Measurements from ENCODE around the gene IL23R.

Gene IL23R

GRCh38 chr1:67250051-67250653 lies 83.9 kb downstream of the IL23R start:
- no peak for DNase-seq

- no peak for DNase-seq
These were observed 90.3 kb downstream of the IL23R start for GRCh38 chr1:67256291-67257172.

GRCh38 chr1:67257173-67257535 lies 90.9 kb downstream of the IL23R start:
- no peak for DNase-seq

- DNase-seq, result no peak
These were observed 95.4 kb downstream of the IL23R start for GRCh38 chr1:67261680-67262079.

GRCh38 chr1:67262735-67263134 lies 96.5 kb downstream of the IL23R start:
- DNase-seq, result no peak

- DNase-seq, result no peak
These were observed 97.9 kb downstream of the IL23R start for GRCh38 chr1:67264152-67264551.

GRCh38 chr1:67264899-67265298 lies 98.6 kb downstream of the IL23R start:
- no peak for DNase-seq

GRCh38 chr1:67269061-67269460 lies 102.8 kb downstream of the IL23R start:
- DNase-seq, result no peak

- DNase-seq, result no peak
These were observed 104.3 kb downstream of the IL23R start for GRCh38 chr1:67270541-67270940.

- no peak for DNase-seq
These were observed 107.3 kb downstream of the IL23R start for GRCh38 chr1:67273591-67273990.

GRCh38 chr1:67274623-67275325 lies 108.5 kb downstream of the IL23R start:
- no peak for DNase-seq

- DNase-seq, result no peak
These were observed 114.4 kb downstream of the IL23R start for GRCh38 chr1:67280696-67281095.

GRCh38 chr1:67281244-67281643 lies 115.0 kb downstream of the IL23R start:
- no peak for DNase-seq

- DNase-seq, result no peak
These were observed 119.7 kb downstream of the IL23R start for GRCh38 chr1:67285780-67286488.

- no peak for DNase-seq
These were observed 124.0 kb downstream of the IL23R start for GRCh38 chr1:67290236-67290635.

- DNase-seq, result no peak
These were observed 128.8 kb downstream of the IL23R start for GRCh38 chr1:67294836-67295617.

GRCh38 chr1:67298762-67299161 lies 132.5 kb downstream of the IL23R start:
- DNase-seq, result no peak

- no peak for DNase-seq
These were observed 133.0 kb downstream of the IL23R start for GRCh38 chr1:67299296-67299695.

- DNase-seq, result no peak
These were observed 134.3 kb downstream of the IL23R start for GRCh38 chr1:67300561-67300960.

- DNase-seq, result no peak
These were observed 137.8 kb downstream of the IL23R start for GRCh38 chr1:67304023-67304422.

GRCh38 chr1:67306547-67306946 lies 140.3 kb downstream of the IL23R start:
- no peak for DNase-seq

Data from NCI-H187 (cell line).